NT2/D1 (cell line): ENCODE results near the gene SEM1.

Experiments used
- SUZ12 ChIP-seq: IDR thresholded peaks from 2 replicates; pipeline ENCODE4 v1.6.1; 2011; ENCODE audit not compliant: insufficient read length, insufficient read depth; ENCODE audit errors: extremely low read depth
- YY1 ChIP-seq: IDR thresholded peaks from 2 replicates; pipeline ENCODE4 v1.6.1; 2011; ENCODE audit not compliant: insufficient read length, insufficient read depth
- ZNF274 ChIP-seq: IDR thresholded peaks from 2 replicates; pipeline ENCODE4 v1.6.1; 2011; ENCODE audit warnings: mild to moderate bottlenecking, low read depth, low read length

GRCh38 chr7:96691702-96692101 is 17.9 kb downstream of the SEM1 start:
- TF ChIP-seq SUZ12: no peak
- no peak for TF ChIP-seq ZNF274
- no peak for TF ChIP-seq YY1
